ENCODE measurements around the gene BAG2. TPM values are rescaled to one million over a fixed set of nuclear protein-coding genes. Genes with fewer than 3 reads are reported as not detected.
A peak's percentile ranks its signal among the peaks of the same experiment; 100 is the strongest.

Gene BAG2
- polyA plus RNA-seq, 4 donors = 6.1 to 7.8 (median 6.9) TPM

DNA sequence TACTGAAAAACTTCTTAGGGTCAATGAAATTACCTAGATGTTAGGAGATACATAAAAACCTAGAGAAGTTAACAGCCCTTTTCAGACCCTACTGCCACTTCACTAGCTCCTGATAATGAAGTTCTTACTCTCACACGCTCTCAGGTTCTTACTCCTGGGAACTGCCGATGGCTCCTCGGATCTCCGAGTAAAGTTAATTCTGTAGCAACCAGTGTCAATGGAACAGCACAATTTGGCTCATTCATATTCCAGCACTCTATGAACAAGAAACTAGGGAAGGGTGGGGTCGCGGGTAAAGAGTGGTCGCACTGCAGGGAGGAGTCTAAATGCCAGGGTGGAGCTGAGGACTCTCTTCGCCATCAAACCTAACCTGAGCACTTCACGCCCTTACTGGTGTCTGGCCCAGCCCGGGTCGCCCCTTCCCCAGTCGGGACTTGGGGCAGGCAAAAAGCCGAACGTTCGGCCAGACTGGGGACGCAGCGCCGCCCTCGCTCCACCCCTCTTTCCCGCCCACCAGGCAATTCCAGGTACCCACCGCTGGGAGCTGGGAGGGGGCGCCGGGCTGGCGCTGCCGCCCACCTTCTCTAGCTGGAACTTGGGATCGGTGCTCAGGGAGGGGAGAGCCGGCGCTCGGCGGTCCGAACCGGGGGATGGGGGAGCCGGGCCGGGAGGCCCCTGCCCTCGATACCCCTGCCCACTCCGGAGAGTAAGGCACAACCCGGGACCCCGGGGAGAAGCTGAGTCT, 49.2 kb downstream of the BAG2 start:
- DNase-seq (ENCODE audit: low read depth in 4 of 4, low spot score in 3 of 4) = peak; percentile 43 to 59 (median 49)

DNA sequence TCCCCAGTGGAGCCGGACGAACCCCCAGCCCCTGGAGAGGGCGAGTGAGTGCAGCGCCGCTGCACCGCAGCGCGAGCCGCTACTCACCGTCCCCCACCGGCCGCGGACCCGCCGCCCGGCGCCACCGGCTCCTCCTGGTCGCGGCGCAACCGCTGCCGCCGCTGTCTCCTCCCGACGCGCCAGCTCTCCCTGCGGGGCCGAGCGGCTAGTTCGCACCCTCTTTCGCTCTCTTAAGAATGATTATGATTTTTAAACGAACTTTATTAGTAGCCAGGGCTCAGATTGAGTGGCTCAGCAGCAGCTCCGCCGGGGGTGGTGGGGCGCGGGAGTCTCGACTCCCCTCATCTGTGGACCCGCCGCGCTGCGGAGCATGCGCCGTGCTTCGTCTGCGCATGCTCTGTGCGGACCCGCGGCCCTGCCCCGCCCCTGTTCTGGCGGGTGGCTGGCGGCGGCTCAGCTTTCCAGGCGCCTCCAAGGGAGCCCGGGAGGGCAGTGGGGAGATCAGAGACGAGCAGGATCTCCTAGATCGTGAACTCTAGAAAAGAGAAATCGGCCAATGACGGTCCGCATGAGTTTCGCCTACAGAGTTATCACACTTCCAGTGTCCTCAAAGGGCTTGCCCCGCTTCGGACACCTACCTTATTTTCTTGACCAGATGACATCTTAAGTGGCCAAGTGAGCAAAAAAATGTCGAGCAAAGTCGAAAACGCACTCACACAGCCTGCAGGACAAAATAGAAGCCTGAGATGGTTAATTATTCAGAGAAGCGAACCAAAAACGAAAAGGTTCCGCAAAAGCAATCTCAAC, 50.0 kb downstream of the BAG2 start, which contains the start of gene RAB23:
TSS of gene RAB23 (minus strand) at position 372 of the 807 bp plus-strand sequence. CDS start 11,927 bp downstream, outside the sequence.
- DNase-seq (ENCODE audit: low read depth in 4 of 4, low spot score in 3 of 4) = peak; percentile 78 to 85 (median 83)

DNA sequence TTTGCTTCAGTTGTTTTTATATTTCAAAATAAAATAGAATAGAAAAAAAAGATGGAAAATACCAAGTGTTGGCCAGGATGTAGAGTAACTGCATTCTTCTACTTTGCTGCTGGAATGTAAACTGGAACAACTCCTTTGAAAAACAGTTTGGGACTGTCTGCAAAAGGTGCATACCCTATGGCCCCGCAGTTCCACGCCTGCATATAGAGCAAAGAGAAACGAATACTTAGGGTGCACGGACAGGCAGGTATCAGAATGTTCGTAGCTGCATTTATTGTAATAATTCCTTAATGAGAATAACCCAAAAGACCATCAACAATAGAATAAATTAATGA, 50.6 kb downstream of the BAG2 start:
- DNase-seq (ENCODE audit: low read depth in 4 of 4, low spot score in 3 of 4) = peak in 1 of 4 donors; percentile 22

- DNase-seq (ENCODE audit: low read depth in 4 of 4, low spot score in 3 of 4) = no peak
These were observed 52.8 kb downstream of the BAG2 start for GRCh38 chr6:57224769-57225515.

DNA sequence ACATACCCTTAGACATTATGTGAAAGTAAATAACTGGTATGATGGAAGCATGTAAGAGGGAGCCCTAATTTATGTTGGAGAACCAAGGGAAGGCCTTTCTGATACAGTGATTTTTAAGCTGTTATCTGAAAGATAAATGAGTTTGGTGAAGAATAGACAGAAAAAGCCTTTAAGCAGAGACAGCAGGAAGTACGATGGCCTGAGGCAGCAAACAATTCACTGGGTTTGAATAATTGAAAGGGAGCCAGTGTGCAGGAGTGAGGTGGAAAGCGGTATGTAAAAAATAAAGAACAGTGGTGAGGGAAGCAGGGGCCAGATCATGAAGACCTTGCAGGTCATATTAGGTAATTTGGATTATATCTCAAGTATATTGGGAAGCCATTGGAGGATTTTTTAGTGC, 54.1 kb downstream of the BAG2 start:
- no peak for DNase-seq (ENCODE audit: low read depth in 4 of 4, low spot score in 3 of 4)

Other genes with a start within 250 kb of the BAG2 start
- 1 to 10 TPM; 4.1 to 7.4 (median 6.6) TPM for gene BEND6, start 217.2 kb upstream of the BAG2 start, polyA plus RNA-seq (ENCODE audit: insufficient read length in 4 of 4)
- 10 to 100 TPM; 20.4 to 29.0 (median 25.3) TPM for gene KIAA1586, start 125.6 kb upstream of the BAG2 start, polyA plus RNA-seq (ENCODE audit: insufficient read length in 4 of 4)
- gene ZNF451, start 82.1 kb upstream of the BAG2 start, polyA plus RNA-seq (ENCODE audit: insufficient read length in 4 of 4) = 10 to 100 TPM; 28.1 to 41.9 (median 38.5) TPM
- 10 to 100 TPM; 37.4 to 48.1 (median 46.0) TPM for gene RAB23, start 50.0 kb downstream of the BAG2 start, polyA plus RNA-seq (ENCODE audit: insufficient read length in 4 of 4)
- 10 to 100 TPM; 16.4 to 20.9 (median 18.3) TPM for gene PRIM2, start 145.3 kb downstream of the BAG2 start, polyA plus RNA-seq (ENCODE audit: insufficient read length in 4 of 4)

Measured in right renal pelvis (tissue), 4 donors.